ENCODE data around the gene TLE4.

TLE4 gene

DNA sequence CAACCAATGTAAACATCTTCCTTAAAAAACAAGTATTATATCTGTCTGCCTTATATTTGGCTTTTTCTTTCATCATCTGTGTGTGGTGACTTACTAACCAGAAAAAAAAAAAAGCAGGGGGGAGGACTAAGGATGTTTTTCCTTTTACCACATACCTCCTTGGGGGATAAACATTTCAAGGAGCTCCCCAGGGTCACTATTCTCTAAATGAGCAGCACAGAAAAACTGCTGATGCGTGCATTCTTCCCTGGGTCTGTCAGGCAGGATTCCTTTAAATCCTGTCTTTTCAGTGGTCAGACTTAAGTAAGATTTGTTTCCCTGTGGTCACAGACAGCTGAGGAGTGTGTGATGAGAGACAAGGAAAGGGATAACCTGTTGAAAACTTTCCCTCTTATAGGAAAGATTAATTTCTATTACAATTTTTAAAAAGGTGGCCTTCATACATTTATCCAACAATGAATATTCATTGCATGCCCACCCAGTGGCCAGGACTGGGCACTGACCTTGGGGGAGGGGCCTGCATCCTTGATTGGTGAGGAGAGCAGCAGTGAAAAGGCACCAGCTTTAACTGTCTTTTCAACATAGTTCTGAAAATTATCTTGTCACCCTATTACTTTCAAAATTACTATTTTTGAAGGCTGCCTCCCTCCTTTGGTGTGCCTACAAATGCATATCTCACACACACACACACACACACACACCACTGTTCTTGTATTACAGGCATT is 123.1 kb downstream of the TLE4 start:
- DNase-seq: no peak

DNA sequence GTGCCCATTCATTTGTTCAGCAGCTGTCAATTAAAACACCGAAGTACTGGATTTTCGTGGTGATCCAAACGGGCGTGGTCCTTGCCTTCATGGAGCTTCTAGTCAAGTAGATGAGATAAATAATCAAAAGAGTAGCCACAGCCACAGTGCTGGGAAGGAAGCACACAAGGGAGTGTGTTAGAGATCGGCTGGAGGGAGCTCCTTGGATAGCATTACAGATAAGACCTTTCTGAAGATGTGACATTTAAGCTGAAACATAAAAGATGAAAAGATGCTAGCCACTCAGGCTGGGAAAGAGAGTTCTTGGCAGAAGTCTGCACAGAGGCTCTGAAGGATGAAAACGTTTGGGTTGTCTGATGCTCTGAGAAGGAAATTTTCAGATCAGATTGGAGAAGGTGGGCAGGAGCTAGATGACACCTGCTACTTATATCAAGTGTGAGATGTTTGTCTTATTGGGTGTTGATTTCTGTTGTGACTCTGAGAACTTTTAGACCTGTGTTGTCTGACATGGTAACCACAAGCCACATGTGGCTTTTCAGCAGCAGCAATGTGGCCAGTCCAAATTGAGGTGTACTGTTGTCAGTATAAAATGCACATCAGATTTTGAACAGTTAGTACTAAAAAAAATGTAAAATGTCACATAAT is 123.9 kb downstream of the TLE4 start:
- DNase-seq: no peak

DNA sequence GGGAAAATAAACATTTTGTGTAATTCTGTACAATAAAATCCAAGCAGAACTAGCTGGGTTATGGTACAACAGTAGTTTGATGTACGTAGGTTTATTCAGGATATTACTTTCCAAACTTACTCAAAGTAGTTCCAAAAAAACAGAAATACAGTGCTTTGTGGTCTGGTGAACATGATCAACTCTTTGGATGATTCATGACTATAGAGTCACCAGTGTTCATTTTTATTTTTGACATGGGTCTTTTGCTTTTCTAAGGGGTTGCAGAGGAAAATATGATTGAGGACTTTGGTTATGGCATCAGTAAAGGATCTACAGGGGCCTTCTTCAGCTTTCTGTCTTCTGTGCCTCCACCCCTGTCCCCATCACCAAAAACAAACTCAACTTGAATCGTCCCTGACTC is 127.2 kb downstream of the TLE4 start:
- DNase-seq: no peak

DNA sequence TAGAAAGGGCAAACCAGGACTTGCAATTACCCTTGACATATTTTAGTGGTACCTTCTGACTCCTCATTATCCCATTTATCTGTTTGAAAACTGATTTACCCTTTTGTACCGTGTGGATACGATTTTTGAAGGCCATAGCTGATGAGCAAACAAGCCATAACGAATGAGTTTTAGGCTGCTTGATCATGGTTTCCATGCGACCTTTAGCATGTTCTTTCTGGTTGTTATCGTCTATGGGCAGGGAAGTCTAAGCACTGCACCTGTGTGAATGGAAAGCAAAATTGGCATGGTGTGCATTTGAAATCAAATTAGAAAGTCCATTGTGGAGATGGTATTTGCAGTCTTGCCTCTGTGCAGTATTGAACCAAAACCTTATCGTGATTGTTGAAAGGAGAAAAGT is 127.7 kb downstream of the TLE4 start:
- no peak for DNase-seq

DNA sequence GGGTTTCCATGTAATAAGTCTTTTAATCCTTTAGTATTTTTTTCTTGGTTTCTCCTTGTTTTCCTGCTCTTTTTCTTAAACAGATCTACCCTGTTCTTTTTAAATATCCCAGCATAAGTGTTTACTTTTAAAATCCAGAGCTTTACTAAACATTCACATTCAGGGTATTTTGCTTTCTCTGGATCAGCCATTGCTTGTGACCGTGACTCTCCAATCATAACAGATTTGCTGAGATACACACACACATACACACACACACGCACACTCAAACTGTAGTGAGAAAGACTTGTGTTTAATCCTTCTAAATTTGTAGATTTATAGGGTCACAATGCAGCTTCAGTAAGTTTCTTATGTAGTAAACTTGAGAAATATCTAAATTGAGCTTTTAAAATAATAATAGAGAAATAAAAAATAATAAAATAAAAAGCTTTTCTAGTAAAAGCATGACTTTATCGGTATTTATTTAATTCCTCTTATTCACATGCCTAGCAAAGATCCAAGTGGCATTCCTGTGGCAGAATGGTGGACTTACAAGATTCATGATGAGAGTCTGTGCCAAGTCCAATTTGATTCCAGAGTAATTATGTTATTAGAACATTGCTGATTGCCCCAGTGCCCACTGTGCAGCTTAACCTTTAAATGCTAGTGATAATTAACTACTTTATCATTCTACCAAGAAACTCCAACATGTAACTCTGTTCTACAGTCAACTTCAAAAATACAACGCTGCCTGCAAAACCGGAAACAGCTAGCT is 129.0 kb downstream of the TLE4 start:
- no peak for DNase-seq

DNA sequence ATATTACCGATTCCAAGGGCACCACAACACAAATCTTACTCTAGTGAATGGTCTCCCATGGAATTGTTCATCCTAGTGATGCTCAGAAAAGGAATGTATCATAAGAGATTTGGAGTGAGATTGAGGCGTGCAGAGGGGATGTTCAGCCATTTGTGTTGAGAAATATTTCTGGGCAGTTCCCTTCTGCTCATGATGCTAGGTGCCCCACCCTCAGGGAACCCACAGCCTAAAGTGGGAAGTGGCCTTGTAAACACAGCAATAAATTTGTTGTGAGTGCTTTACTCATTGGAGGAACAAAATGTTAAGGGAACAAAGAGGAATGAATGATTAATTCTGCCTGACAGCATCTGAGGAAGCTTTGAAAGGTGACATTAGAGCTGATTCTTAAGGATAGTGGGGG is 129.9 kb downstream of the TLE4 start:
- DNase-seq: no peak

DNA sequence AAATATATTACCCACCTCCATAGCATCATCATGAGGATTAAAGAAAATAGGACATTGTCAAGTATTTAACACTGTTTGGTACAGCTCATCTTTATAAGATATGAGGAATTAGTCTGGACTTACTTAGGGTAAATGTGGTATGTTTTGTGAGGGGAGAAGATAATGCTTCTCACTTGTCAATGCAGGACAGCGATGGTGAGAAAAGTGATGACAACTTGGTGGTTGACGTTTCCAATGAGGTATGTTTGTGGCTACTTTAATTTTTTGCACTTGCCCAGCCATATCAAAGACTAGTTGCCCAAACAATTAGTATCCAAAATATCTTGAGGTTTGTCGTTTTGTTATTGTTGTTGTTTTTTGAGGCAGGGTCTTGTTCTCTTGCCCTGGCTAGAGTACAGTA is 133.9 kb downstream of the TLE4 start:
- DNase-seq: no peak

DNA sequence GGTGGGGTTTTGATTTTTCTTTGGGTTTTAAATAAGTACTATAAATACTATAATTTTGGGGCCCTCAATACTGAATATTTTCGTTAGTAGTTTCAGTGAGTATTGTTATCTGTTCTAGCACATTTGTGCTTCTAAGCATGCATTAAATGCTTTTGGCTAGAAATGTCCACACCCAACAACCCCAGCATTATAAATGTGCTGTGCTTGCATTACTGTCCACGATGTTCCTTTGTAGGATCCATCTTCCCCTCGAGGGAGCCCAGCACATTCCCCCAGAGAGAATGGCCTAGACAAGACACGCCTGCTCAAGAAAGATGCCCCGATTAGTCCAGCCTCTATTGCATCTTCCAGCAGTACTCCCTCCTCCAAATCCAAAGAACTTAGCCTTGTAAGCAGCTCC is 134.7 kb downstream of the TLE4 start:
- DNase-seq: no peak

DNA sequence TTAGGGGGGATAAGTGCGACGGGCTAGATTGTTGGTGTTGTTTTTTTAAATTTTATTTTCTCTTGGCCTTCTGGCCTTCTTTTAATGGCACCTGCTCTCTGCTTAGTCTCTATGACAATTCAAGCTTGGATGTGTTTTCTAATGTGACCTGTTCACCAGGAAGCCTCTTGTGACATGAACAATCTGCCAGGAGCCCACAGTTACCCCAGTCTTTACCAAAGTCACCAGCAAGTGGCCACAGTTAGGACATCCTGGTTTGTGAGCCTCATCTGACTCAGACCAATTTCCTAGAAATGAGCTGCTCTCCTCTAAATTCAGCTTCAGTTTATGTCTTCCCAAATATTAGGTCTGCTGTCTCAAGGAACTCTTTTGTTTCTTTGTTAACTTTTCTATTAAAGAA is 135.8 kb downstream of the TLE4 start:
- DNase-seq: no peak

DNA sequence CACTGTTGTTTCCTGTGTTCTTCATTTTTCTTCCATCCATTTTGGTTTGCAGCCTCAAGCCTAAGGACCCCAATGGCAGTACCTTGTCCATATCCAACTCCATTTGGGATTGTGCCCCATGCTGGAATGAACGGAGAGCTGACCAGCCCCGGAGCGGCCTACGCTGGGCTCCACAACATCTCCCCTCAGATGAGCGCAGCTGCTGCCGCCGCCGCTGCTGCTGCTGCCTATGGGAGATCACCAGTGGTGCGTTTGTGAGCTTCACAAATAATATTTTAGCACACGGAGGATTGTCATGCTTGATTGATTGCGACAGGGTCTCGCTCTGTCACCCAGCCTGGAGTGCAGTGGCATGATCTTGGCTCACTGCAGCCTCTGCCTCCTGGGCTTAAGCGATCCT is 136.8 kb downstream of the TLE4 start:
- no peak for DNase-seq

DNA sequence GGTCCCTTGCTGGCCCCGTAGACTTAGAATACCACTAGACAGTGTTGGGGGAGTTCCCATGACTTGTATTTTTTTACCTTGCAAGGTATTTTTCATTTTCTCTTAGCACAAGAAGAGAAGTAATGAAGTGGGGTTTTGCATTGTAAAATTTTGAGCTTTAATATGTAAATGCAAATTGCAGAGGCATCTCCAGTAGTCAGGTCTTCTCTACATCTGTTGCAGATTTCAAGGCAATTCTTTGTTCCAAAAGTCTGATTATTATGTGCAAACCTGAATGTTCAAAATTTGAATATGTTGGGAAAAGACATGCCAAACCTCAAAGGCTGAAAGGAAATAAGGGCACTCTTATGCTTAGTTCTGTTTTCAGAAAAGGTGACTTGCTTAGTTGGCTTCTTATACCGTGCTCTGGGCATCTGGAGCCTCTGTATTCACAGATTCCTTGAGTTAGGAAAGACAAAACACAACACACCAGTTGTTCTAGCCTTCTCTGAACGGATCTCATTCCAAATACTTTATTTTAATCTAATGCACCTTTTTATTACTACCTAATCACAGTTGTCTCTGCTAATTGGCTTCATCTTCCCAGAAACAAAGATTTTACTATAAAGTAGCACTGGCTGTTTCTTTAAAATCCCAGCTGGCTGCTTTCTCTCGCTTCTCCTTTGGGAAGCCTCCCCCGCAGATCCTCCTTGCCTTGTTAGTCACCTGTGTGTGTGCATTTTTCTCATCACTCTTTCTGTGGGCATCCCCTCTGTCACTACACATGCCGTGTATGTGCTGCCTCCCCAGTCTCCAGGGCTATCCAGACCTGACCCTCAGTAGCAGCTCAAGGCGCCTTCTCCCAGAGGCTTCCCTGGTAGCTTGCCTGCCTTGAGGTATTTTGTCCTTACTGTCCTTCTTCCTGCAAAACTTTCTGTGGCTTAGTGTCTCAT is 138.2 kb downstream of the TLE4 start:
- no peak for DNase-seq

DNA sequence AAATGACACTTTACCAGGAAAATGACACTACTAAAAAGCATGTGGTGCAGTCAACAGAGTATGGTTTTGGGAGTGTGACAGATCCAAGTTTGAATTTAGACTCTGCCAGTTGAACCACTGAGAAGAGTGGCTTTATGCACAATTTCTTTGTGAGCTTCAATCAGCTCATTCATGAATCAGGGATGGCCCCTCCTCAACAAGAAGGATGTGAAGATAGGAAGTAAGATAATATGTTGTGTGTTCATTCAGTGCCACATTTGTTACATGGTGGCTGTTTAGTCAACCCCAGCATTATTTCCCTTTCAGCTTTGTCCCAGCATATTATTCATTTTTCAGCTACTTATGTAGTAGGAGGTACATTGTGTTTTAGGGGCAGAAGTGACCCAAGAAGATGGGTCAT is 140.1 kb downstream of the TLE4 start:
- DNase-seq: no peak

DNA sequence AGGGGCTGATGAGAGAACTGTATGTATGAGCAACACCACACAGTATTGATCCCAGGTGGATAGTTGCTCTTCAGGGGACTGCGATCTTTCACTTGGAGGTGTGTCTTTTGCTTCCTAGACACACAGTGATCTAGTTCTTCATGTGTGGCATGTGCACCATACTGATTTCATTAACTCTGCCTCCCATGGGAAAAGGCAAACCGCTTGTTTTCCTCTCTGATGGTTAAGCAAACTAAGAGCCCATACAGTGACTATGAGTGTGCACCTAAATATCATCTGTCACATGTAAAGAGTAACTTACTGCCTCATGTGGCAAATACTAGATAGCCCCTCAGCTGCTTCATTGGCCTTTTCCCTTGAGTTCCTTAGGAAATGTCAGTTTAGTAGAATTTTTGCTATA is 147.3 kb downstream of the TLE4 start:
- DNase-seq: no peak

DNA sequence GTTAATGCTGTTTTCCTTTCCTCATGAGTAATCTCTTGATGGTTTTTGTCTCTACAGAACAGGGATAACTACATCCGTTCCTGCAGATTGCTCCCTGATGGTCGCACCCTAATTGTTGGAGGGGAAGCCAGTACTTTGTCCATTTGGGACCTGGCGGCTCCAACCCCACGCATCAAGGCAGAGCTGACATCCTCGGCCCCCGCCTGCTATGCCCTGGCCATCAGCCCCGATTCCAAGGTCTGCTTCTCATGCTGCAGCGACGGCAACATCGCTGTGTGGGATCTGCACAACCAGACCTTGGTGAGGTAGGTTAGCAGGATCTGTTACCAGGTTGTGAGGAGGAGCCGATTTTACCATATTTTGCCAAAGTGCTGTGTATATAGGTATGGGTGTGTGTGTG is 148.2 kb downstream of the TLE4 start:
- no peak for DNase-seq

DNA sequence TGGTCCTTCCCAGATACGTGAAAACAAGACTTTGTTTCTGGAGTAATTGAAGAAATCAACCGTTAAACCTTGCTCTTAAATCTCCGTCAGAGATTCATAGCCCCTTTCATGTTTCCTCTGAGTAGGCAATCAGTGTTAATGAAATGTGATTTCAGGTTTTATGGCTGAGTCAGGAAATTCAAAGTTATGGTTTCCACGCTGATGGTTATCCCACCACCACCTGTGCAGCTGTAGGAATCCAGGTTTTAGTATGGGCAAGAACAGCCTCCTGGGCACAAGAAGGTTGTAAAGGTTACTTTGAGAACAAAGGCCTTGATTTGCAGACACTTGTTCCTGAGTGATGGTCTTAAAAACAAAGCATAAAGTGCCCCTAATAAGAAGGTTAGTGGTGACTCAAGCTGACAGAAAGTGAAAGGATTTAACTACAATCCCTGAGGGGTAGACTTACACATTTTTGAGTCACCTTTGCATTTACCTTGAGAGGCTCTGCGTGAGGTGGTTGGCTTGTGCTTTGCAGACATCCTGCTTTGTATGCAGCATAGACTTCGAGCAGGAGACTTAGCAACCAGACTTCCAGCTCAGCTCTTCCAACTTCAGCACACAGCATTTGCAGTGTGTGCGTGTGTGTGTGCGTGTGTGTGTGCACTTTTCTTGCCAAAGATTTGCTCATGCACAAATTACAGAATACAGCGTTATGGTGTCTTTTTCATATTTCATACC is 159.6 kb downstream of the TLE4 start:
- DNase-seq: no peak

DNA sequence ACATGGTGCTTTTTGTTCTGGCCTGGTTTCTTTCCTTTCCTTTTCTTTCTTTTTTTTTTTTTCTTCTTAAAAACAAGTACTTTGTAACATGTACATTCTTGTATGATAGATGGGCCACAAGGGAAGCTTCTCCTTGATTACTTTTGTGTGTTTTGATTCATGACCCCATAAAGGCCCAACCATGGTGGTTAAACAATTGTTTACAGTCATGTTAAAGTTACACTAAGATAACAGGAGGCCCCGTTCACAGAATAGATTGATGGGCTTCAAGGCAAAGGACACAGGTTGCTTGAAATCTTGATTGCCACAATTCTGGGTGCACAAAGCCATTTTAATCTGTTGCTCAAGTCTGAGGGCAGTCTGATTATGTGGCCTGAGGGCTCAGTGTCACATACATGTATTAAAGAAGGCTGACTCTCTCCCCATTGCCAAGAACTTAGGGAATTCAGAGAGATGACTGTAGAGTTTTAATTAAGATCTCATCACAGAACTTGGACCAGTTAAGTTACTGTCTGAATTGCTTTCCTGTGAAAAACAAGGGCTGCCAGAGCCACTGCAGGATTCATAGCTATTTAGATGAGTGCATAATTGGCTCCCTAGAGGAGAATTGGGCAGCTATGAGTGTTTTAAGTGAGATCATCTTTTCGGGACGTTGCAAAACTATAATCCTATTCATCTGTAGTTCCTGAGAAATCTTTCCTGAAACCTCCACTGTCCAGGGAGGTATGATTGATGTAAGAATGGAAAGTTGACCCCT is 163.4 kb downstream of the TLE4 start:
- no peak for DNase-seq

DNA sequence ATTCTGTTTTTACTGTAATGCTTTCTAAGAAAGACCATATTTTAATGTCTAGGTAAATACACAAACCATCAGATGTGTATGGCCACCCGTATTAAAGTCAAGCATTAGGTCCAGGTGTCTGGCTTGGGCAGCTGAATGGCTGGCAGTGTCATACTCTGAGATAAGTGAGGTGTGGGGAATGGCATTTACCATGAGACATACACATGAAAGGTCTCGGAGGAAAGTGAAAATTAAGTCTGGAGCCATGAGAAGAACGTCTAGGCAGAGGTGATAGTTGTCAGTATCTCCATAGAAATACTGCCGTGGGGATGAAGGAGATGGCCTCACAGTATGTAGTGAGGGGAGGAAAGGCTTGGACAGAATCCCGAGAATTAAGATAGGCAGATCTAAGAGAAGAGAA is 164.3 kb downstream of the TLE4 start:
- no peak for DNase-seq

DNA sequence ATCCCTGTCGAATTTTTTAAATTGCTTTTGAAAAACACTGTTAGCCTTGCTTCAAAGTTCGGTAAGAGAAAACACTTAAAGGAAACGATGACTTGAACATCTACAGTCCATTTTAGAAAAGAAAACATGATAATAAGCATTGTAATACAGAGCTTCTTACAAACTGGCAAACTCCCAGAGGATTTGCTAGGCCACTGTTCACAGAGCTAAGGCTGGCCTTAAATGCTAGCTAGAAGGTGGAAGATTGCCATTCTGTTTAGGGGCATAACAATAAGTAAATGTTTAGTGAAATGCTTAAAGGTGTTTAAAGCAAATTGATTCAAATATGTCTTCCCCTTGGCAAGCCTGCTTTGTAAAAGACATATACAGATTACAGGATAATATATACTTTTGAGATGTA is 169.6 kb downstream of the TLE4 start:
- DNase-seq: no peak

DNA sequence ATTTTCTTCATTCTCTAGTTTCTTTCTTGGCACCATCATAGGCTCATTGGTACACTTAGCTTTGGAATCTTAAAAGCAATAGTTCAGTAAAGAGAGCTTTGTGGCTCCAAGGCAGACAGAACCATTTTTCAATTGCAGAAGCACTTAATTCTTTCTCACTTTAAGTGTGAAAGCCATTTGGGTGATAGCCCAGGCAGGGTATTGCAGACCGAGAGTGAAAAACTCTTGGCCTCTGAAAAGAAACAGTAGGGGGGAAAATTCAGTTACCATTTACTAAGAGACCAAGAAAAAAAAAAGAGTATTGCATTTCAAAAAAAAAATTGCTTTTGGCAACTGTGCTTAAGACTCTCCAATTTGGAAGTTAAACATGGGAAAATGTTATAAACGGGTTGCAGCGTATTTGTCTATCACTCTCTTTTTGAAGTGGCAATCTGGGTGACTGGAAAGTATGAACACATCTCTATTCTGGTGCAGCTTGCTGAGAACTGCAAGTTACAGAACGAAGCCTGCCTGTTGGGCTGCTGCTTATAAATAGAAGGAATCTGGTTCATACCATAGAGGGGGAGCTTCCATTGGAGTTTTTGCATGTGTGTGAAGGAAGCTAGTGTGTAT is 170.5 kb downstream of the TLE4 start:
- no peak for DNase-seq

DNA sequence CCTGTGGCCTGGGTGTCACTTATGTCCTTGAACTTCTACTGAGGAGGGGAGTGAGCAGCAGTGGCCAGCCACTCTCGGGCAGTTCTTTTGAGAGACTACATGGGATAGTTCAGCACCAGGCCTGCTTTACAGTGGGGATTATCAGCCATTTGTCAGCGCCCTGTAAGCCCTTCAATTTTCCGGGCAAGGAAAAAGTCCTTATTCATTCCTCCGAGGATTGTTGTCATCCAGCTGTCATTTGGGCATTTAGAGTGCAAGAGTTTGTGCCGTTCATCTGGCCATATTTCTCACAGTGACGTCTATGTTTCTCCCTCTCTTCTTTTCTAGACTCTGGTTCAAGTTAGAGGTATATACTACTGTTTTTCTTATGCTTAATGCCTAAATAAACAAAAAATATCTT is 172.8 kb downstream of the TLE4 start:
- DNase-seq: no peak

DNA sequence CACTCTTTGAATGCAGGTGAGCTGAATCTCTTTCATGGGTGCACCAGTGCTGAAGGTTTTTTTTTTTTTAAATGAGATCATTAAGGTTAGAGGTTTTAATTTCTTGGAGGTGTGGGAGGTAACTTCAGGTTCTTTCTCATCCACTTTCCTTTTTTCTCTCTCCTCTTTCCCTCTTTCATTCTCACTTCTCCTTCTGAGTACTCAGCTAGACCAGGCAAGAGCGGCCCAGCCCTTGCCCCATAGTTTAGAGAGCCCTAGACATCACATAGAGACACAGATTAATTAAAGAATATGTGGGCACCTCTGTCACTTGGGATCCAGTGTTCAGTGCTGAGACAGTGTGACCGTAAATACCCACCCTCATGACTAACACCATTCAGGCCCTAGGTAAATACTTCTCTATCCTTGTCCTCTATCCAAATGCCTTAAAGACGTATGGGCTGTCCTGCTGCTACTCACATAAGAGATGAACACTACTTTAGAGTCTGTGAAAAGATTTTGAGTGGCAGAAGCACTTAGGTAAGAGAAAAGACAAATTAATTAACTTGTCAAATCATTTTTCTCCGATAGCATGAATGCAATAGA is 174.1 kb downstream of the TLE4 start:
- no peak for DNase-seq
